Measurements from ENCODE around the gene RAB35. TPM values are rescaled to one million over a fixed set of nuclear protein-coding genes. Genes with fewer than 3 reads are reported as not detected.

RAB35 gene
- total and polyA plus RNA-seq, 9 donors = 14.1 to 48.5 (median 39.3) TPM

DNA sequence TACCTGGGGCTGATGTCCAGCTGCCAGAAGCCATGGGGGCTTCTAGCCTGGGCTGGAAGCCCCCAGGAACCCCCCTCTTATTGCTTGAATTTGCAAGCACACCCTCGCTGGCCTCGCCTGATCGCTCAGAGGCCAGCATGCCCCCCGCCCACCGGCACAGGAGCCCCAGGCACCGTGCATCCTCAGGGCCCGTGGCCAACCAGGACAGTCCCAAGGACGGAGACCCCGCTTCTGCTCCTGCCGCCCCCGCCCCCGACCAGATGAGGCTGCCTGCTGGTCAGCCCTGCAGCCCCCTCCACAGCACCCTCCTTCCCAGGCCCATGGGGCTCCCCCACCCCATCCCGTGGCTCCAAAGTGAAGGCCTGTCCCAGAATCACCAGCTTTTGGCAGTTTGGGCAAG, 21.2 kb downstream of the RAB35 start:
- WGBS, 3 donors = 75 to 86% (median 77%) methylated on average over 10 to 13 of the region's 13 CpGs
- no peak for DNase-seq
- no peak overlapping the region for H3K27ac ChIP-seq
- H3K9me3 ChIP-seq = no peaks in the 10 kb centered on the region
- TF ChIP-seq, protein P1, sequence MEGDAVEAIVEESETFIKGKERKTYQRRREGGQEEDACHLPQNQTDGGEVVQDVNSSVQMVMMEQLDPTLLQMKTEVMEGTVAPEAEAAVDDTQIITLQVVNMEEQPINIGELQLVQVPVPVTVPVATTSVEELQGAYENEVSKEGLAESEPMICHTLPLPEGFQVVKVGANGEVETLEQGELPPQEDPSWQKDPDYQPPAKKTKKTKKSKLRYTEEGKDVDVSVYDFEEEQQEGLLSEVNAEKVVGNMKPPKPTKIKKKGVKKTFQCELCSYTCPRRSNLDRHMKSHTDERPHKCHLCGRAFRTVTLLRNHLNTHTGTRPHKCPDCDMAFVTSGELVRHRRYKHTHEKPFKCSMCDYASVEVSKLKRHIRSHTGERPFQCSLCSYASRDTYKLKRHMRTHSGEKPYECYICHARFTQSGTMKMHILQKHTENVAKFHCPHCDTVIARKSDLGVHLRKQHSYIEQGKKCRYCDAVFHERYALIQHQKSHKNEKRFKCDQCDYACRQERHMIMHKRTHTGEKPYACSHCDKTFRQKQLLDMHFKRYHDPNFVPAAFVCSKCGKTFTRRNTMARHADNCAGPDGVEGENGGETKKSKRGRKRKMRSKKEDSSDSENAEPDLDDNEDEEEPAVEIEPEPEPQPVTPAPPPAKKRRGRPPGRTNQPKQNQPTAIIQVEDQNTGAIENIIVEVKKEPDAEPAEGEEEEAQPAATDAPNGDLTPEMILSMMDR (IDR thresholded peaks at IDR 0.05) = no peak
- TF ChIP-seq POLR2A (IDR thresholded peaks at IDR 0.05) = no peak
- TF ChIP-seq EP300 (IDR thresholded peaks at IDR 0.05) = no peak
- intact Hi-C loops (cut with DNase I) = no loop called here
- no peaks in the 10 kb centered on the region for H3K36me3 ChIP-seq
- no peak overlapping the region for H3K4me3 ChIP-seq
- peaks cover 4% of the 10 kb centered on the region for H3K4me1 ChIP-seq (ENCODE audit: insufficient read depth)
- no peaks in the 10 kb centered on the region for H3K27me3 ChIP-seq

DNA sequence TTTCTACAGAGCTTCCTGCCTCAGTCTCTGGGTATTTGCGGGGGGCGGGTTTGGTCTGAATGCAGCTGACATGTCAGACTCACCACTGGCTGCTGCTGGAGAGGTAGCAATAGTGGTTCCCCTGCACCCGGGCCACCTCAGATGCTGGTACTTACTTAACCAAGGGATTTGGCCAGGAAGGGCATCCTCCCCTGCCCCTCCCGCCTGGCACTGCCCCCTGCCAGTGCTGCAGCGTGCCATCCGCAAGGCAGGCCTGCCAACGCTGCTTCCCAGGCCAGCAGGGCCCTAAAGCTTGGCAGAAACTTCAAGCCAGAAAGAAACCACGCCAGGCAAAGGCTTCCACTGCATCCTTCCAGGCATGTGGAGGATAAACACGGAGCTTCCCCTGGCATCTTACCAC, 22.1 kb downstream of the RAB35 start:
- no peak for DNase-seq
- Histone ChIP-seq H3K36me3 (no peaks in the 10 kb centered on the region), H3K27me3 (no peaks in the 10 kb centered on the region), H3K4me3 (no peak overlapping the region), H3K4me1 (ENCODE audit: insufficient read depth) (no peaks in the 10 kb centered on the region), H3K9me3 (no peaks in the 10 kb centered on the region), H3K27ac (no peak overlapping the region)
- TF ChIP-seq, protein P1 (IDR thresholded peaks at IDR 0.05) = no peak
- TF ChIP-seq POLR2A (IDR thresholded peaks at IDR 0.05) = no peak
- 62 to 85% (median 75%) methylated on average over 7 to 9 of the region's 9 CpGs for WGBS, 3 donors
- intact Hi-C loops (cut with DNase I) = no loop called here

DNA sequence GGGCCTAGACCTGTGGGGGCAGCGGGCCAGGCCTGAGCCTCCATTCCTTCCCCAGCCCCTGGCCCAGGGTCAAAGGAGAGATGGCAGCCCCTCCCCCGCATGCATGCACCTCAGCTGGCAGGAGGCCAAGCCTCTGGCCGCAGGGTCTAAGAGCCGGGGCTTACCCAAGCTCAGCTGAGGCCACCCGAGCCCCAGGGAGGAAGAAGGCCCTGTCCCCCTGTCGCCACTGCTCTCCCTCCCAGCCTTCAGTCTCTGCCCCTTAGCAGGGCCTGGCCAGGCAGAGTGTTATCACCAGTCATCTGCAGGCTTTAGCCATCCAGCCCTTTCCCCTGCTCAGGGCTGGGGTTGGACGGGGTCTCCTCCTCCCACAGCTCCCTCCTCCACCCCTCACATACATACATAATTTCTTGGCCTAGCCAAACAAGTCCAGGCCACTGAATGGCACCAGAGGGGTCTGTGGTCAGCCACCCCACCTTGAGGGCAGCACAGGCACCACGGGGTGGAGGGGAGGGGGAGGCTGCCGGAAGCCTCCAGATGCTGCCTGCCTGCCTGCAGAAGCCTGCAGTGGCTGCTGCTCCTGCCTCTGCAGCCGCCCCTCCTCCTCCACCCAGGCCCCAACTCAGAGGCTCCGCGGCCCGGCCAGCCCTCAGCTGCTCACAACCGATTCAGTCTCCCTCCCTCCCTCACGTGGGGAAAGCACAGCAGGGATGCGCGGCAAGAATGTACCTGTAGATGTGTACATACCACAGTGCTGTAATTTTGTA, 22.8 kb downstream of the RAB35 start:
- Histone ChIP-seq H3K9me3 (no peaks in the 10 kb centered on the region), H3K36me3 (no peaks in the 10 kb centered on the region), H3K4me1 (ENCODE audit: insufficient read depth) (no peaks in the 10 kb centered on the region), H3K27ac (no peak overlapping the region), H3K4me3 (no peak overlapping the region), H3K27me3 (no peaks in the 10 kb centered on the region)
- TF ChIP-seq, protein P1 (IDR thresholded peaks at IDR 0.05) = no peak
- TF ChIP-seq EP300 (IDR thresholded peaks at IDR 0.05) = no peak
- no peak for TF ChIP-seq POLR2A (IDR thresholded peaks at IDR 0.05)
- intact Hi-C loops (cut with DNase I) = no loop called here
- WGBS, 3 donors = 51 to 56% (median 52%) methylated on average over 15 to 17 of the region's 17 CpGs
- DNase-seq = no peak

- Histone ChIP-seq H3K27ac (no peak overlapping the region), H3K27me3 (no peaks in the 10 kb centered on the region), H3K4me3 (no peak overlapping the region), H3K36me3 (no peaks in the 10 kb centered on the region), H3K4me1 (ENCODE audit: insufficient read depth) (no peaks in the 10 kb centered on the region), H3K9me3 (no peaks in the 10 kb centered on the region)
- WGBS, 3 donors = 65 to 68% methylated on average over 4 of the region's 4 CpGs; no CpG with 5 or more reads in 1 of the 3 donors
- DNase-seq = no peak
- no peak for TF ChIP-seq POLR2A (IDR thresholded peaks at IDR 0.05)
- TF ChIP-seq, protein P1 (IDR thresholded peaks at IDR 0.05) = no peak
- no peak for TF ChIP-seq EP300 (IDR thresholded peaks at IDR 0.05)
- intact Hi-C loops (cut with DNase I) = no loop called here
Measured at GRCh38 chr12:120093336-120093591, 23.3 kb downstream of the RAB35 start.

All from ovary (tissue), 9 donors.